KMS-11 (cell line): ENCODE measurements around the gene SPACA4.
A peak's percentile ranks its signal among the peaks of the same experiment; 100 is the strongest.

Experiments used
- H2AFZ ChIP-seq: fragments of 200-600 bp; sonication (generic); 2 replicates; pipeline ENCODE4 v1.6.1; 2016; ENCODE audit warnings: antibody characterized with exemption, mixed run types, low read depth
- H3K27ac ChIP-seq: fragments of 200-600 bp; sonication (generic); 2 replicates; pipeline ENCODE4 v1.6.1; 2016; ENCODE audit warnings: mild to moderate bottlenecking, mixed run types
- H3K27me3 ChIP-seq: fragments of 200-600 bp; sonication (generic); 2 replicates; pipeline ENCODE4 v1.6.1; 2017; ENCODE audit warnings: mild to moderate bottlenecking, low read depth, mixed run types, moderate library complexity; ENCODE audit not compliant: insufficient read depth
- H3K36me3 ChIP-seq: fragments of 200-600 bp; sonication (generic); 2 replicates; pipeline ENCODE4 v1.6.1; 2017; ENCODE audit warnings: mild to moderate bottlenecking, mixed run types; ENCODE audit not compliant: insufficient read depth
- H3K4me1 ChIP-seq: fragments of 200-600 bp; sonication (generic); 2 replicates; pipeline ENCODE4 v1.6.1; 2016; ENCODE audit warnings: mild to moderate bottlenecking, low read depth, mixed run types; ENCODE audit not compliant: poor library complexity, severe bottlenecking
- H3K4me2 ChIP-seq: fragments of 200-600 bp; sonication (generic); 2 replicates; pipeline ENCODE4 v1.7.0; 2016; ENCODE audit warnings: mild to moderate bottlenecking, mixed run types
- H3K4me3 ChIP-seq: fragments of 200-600 bp; sonication (generic); IDR thresholded peaks from 2 replicates; pipeline ENCODE4 v1.6.1; 2017; ENCODE audit warnings: low read depth, low read length, mixed read lengths; ENCODE audit not compliant: insufficient read depth
- H3K79me2 ChIP-seq: fragments of 200-600 bp; sonication (generic); 2 replicates; pipeline ENCODE4 v1.6.1; 2016; ENCODE audit warnings: low read depth, mixed run types; ENCODE audit not compliant: insufficient read depth
- H3K9ac ChIP-seq: fragments of 200-600 bp; sonication (generic); 2 replicates; pipeline ENCODE4 v1.6.1; 2016; ENCODE audit warnings: mild to moderate bottlenecking, mixed run types
- H4K20me1 ChIP-seq: fragments of 200-600 bp; sonication (generic); 2 replicates; pipeline ENCODE4 v1.6.1; 2016; ENCODE audit warnings: mild to moderate bottlenecking, mixed run types; ENCODE audit not compliant: insufficient read depth
- TF ChIP-seq, protein P1 (sequence below): fragments of 200-600 bp; sonication (generic); conservative IDR thresholded peaks from 2 replicates; pipeline ENCODE4 v1.6.1; 2017; ENCODE audit warnings: low read depth, mild to moderate bottlenecking, antibody characterized with exemption, low read length, moderate library complexity, mixed read lengths

SPACA4 gene

DNA sequence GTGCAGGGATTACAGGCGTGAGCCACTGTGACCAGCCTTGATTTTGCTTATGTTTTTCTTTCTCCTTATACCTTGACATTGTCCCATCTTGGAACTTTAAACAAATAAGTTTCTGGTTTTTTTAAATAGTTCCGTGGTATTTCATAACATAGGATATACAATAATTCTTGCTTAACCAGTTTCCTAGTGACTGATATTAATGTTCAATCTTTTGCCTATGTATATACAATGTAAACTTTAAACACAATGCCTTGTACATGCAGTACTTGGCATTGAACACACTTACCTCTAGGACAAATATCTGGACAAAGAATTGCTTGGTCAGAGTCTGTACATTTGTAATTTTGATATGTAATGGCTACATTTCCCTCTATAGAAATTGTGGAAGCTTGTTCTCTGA, 24.4 kb upstream of the SPACA4 start:
- Histone ChIP-seq H2AFZ (no peak overlapping the region), H4K20me1 (no peaks in the 10 kb centered on the region), H3K9ac (no peak overlapping the region), H3K4me1 (peaks cover 3% of the 10 kb centered on the region), H3K4me3 (no peak overlapping the region), H3K27ac (no peak overlapping the region), H3K27me3 (peaks cover 85% of the 10 kb centered on the region; the same call in 1 of the 2 replicates), H3K36me3 (no peaks in the 10 kb centered on the region), H3K79me2 (no peaks in the 10 kb centered on the region), H3K4me2 (no peak overlapping the region)
- TF ChIP-seq, protein P1, sequence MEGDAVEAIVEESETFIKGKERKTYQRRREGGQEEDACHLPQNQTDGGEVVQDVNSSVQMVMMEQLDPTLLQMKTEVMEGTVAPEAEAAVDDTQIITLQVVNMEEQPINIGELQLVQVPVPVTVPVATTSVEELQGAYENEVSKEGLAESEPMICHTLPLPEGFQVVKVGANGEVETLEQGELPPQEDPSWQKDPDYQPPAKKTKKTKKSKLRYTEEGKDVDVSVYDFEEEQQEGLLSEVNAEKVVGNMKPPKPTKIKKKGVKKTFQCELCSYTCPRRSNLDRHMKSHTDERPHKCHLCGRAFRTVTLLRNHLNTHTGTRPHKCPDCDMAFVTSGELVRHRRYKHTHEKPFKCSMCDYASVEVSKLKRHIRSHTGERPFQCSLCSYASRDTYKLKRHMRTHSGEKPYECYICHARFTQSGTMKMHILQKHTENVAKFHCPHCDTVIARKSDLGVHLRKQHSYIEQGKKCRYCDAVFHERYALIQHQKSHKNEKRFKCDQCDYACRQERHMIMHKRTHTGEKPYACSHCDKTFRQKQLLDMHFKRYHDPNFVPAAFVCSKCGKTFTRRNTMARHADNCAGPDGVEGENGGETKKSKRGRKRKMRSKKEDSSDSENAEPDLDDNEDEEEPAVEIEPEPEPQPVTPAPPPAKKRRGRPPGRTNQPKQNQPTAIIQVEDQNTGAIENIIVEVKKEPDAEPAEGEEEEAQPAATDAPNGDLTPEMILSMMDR: no peak

DNA sequence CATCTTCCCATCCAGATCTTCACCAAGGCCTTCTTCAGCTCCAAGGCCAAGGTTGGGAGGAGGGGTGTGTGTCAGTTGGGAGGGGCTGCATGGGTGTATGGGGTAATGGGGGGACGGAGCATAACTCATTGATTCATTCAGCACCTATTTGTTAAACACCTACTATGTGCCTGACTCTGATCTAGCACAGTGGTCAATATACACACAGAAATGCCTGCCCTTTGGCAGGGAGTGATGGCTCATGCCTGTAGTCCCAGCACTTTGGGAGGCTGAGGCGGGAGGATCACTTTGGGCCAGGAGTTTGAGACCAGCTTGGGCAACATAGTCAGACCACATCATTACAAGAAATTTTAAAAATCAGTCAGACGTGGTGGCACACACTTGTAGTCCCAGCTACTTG, 19.2 kb upstream of the SPACA4 start:
- Histone ChIP-seq H3K36me3 (no peaks in the 10 kb centered on the region), H3K4me1 (peaks cover 7% of the 10 kb centered on the region), H2AFZ (no peak overlapping the region), H4K20me1 (no peaks in the 10 kb centered on the region), H3K9ac (no peak overlapping the region), H3K27me3 (peaks cover 86% of the 10 kb centered on the region), H3K27ac (no peak overlapping the region), H3K4me2 (no peak overlapping the region), H3K79me2 (no peaks in the 10 kb centered on the region), H3K4me3 (no peak overlapping the region)
- TF ChIP-seq, protein P1: no peak

DNA sequence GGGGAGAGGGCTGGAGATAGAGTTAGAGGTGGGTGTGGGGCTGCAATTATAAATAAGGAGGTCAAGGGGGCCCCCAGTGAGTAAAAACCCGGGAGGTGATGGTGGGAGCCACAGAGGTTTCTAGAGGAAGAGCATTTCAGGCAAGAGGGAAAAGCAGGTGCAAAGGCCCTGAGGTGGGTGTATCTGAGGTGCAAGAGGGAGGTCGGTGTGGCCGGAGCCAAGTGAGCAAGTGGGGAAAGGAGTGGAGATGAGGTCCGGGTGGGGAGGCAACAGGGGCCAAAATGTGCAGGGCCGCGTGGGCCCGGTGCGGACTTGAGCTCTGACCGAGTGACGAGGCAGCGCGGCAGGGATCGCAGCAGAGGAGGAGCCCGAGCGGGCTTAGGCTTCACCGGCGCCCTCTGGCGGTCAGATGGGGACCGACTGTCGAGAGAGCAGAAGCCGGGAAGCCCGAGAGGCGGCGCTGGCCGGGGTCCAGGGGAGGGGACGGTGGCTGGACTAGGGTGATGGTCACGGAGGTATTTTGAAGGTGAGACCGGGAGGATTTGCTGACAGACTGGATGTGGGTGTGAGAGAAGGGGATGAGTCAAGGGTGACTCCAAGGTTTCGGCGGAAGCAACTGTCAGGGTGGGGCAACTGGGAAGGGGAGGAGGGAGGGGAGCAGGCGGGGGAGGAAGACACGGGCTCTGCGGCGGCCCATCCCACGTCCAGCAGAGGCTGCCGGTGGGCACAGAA, 17.7 kb upstream of the SPACA4 start:
- Histone ChIP-seq H3K36me3 (no peaks in the 10 kb centered on the region), H3K4me3 (no peak overlapping the region), H3K79me2 (no peaks in the 10 kb centered on the region), H3K27ac (no peak overlapping the region), H2AFZ (peak overlapping the region; percentile 66; the same call in 1 of the 2 replicates), H3K4me1 (peaks cover 7% of the 10 kb centered on the region), H3K4me2 (peak overlapping the region; percentile 60), H3K9ac (no peak overlapping the region), H4K20me1 (no peaks in the 10 kb centered on the region), H3K27me3 (peaks cover 85% of the 10 kb centered on the region)
- TF ChIP-seq, protein P1: peak; percentile 87

DNA sequence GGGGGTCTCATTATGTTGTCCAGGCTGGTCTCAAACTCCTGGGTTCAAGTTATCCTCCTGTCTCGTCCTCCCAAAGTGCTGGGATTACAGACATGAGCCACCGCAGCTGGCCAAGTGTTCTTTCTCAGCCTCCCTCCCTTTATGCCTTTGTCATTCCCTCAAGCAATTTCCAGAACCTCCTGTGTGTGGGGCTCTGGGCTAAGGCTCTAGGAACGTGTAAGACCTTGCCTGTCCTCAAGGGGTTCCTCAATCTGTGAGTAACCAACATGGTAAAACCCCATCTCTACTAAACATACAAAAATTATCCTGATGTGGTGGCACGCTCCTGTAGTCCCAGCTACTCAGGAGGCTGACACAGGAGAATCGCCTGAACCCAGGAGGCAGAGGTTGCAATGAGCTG, 15.5 kb upstream of the SPACA4 start:
- peaks cover 3% of the 10 kb centered on the region for H3K4me1 ChIP-seq
- H4K20me1 ChIP-seq: no peaks in the 10 kb centered on the region
- H2AFZ ChIP-seq: no peak overlapping the region
- no peaks in the 10 kb centered on the region for H3K36me3 ChIP-seq
- no peak overlapping the region for H3K4me3 ChIP-seq
- H3K79me2 ChIP-seq: no peaks in the 10 kb centered on the region
- H3K4me2 ChIP-seq: no peak overlapping the region
- H3K9ac ChIP-seq: no peak overlapping the region
- peaks cover 85% of the 10 kb centered on the region for H3K27me3 ChIP-seq
- TF ChIP-seq, protein P1: no peak
- H3K27ac ChIP-seq: no peak overlapping the region
